Amygdala (tissue), 56 donors: ENCODE data around the gene FNDC1.

Experiments
- DNase-seq, 56 donors: peaks; one replicate each; lab custom pipeline; 2025; lab: John Stamatoyannopoulos, UW

The FNDC1 gene

GRCh38 chr6:159156089-159156488 lies 13.1 kb upstream of the FNDC1 start:
- no peak for DNase-seq

GRCh38 chr6:159157431-159157830 lies 11.8 kb upstream of the FNDC1 start:
- no peak for DNase-seq

- DNase-seq, result no peak
Observed at GRCh38 chr6:159161839-159162238, 7.4 kb upstream of the FNDC1 start.

- DNase-seq, result no peak
Observed at GRCh38 chr6:159163901-159164370, 5.3 kb upstream of the FNDC1 start.

GRCh38 chr6:159168536-159169192 lies 536 bp upstream of the FNDC1 start:
- DNase-seq, result no peak

- peak in 1 of 56 donors; percentile 3 for DNase-seq
Observed at GRCh38 chr6:159169557-159170332, 545 bp downstream of the FNDC1 start.

GRCh38 chr6:159170333-159170672 lies 1.1 kb downstream of the FNDC1 start:
- DNase-seq, result no peak

GRCh38 chr6:159170999-159171712 lies 2.0 kb downstream of the FNDC1 start:
- no peak for DNase-seq

GRCh38 chr6:159172091-159172491 lies 2.9 kb downstream of the FNDC1 start:
- DNase-seq, result no peak

GRCh38 chr6:159174263-159174969 lies 5.2 kb downstream of the FNDC1 start:
- peak in 47 of 56 donors; percentile 1 to 73 (median 26) for DNase-seq

GRCh38 chr6:159176913-159177312 lies 7.7 kb downstream of the FNDC1 start:
- DNase-seq, result no peak

GRCh38 chr6:159178847-159179246 lies 9.6 kb downstream of the FNDC1 start:
- DNase-seq, result no peak

GRCh38 chr6:159180001-159180400 lies 10.8 kb downstream of the FNDC1 start:
- no peak for DNase-seq

- DNase-seq, result no peak
Observed at GRCh38 chr6:159181914-159182313, 12.7 kb downstream of the FNDC1 start.

- no peak for DNase-seq
Observed at GRCh38 chr6:159184559-159184958, 15.4 kb downstream of the FNDC1 start.

GRCh38 chr6:159190460-159190859 lies 21.3 kb downstream of the FNDC1 start:
- no peak for DNase-seq

GRCh38 chr6:159193923-159194322 lies 24.7 kb downstream of the FNDC1 start:
- DNase-seq, result no peak

GRCh38 chr6:159194421-159194820 lies 25.2 kb downstream of the FNDC1 start:
- DNase-seq, result no peak

GRCh38 chr6:159196430-159196975 lies 27.3 kb downstream of the FNDC1 start:
- DNase-seq, result no peak

GRCh38 chr6:159197251-159197650 lies 28.1 kb downstream of the FNDC1 start:
- DNase-seq, result no peak

GRCh38 chr6:159201336-159201735 lies 32.1 kb downstream of the FNDC1 start:
- no peak for DNase-seq
